DND-41 (cell line): ENCODE results near the gene CLASRP.

ENCODE experiments used
- ATAC-seq: fragments of 200-7000 bp; cut with Tn5 transposase; 3 replicates; pipeline ENCODE4 v1.9.1; 2021; ENCODE audit warnings: low read depth; ENCODE audit not compliant: insufficient read depth
- DNase-seq: peaks from one replicate; pipeline ENCODE4 v3.0.0-alpha.2; 2020
- H2AFZ ChIP-seq: 2 replicates; pipeline ENCODE4 v1.6.0; 2012; ENCODE audit warnings: low read depth, low read length
- H3K27ac ChIP-seq: 2 replicates; pipeline ENCODE4 v1.5.1; 2012; ENCODE audit warnings: low read length, inconsistent platforms
- H3K27me3 ChIP-seq: fragments of 200-600 bp; sonication (generic); 2 replicates; pipeline ENCODE4 v1.6.0; 2012; ENCODE audit warnings: low read length, mild to moderate bottlenecking, inconsistent platforms; ENCODE audit not compliant: insufficient read depth, poor library complexity
- H3K36me3 ChIP-seq: 2 replicates; pipeline ENCODE4 v1.5.1; 2012; ENCODE audit warnings: low read length, inconsistent platforms; ENCODE audit not compliant: insufficient read depth
- H3K4me1 ChIP-seq: 2 replicates; pipeline ENCODE4 v1.5.1; 2012; ENCODE audit warnings: mild to moderate bottlenecking, low read length; ENCODE audit not compliant: insufficient read depth
- H3K4me2 ChIP-seq: 2 replicates; pipeline ENCODE4 v1.6.0; 2012; ENCODE audit warnings: mild to moderate bottlenecking, moderate library complexity, low read length, inconsistent platforms; ENCODE audit not compliant: insufficient read depth
- H3K4me3 ChIP-seq, 2 experiments: fragments of 200-600 bp in 1 of 2; shearing (Covaris generic) in 1 of 2; 2 replicates each; pipeline ENCODE4 v1.5.1; 2012 to 2016; ENCODE audit warnings: inconsistent platforms in 2 of 2, low read length in 2 of 2, mild to moderate bottlenecking in 2 of 2, low read depth in 1 of 2, moderate library complexity in 1 of 2
- H3K79me2 ChIP-seq: 2 replicates; pipeline ENCODE4 v1.6.0; 2012; ENCODE audit warnings: low read length, inconsistent platforms; ENCODE audit not compliant: insufficient read depth
- H3K9ac ChIP-seq: 2 replicates; pipeline ENCODE4 v1.6.0; 2012; ENCODE audit warnings: low read depth, mild to moderate bottlenecking, inconsistent platforms, low read length, moderate library complexity
- H3K9me3 ChIP-seq: 2 replicates; pipeline ENCODE4 v1.5.1; 2012; ENCODE audit warnings: low read length, moderate library complexity, mild to moderate bottlenecking, inconsistent platforms; ENCODE audit not compliant: insufficient read depth, severe bottlenecking
- H4K20me1 ChIP-seq: 2 replicates; pipeline ENCODE4 v1.6.0; 2012; ENCODE audit warnings: low read length; ENCODE audit not compliant: insufficient read depth
- CTCF ChIP-seq: IDR thresholded peaks from 2 replicates; pipeline ENCODE4 v1.5.1; 2012; ENCODE audit warnings: borderline replicate concordance, low read length, moderate library complexity, mild to moderate bottlenecking; ENCODE audit not compliant: poor library complexity, severe bottlenecking; ENCODE audit errors: extremely low read depth
- EZH2 ChIP-seq: IDR thresholded peaks from 3 replicates; pipeline ENCODE4 v1.6.1; 2012; ENCODE audit warnings: borderline replicate concordance, low read depth, mild to moderate bottlenecking, moderate library complexity, low read length, inconsistent platforms; ENCODE audit not compliant: severe bottlenecking

Gene CLASRP

GRCh38 chr19:45107621-45108150, 68.8 kb downstream of the CLASRP start:
- Histone ChIP-seq H3K27ac (no peak overlapping the region), H3K27me3 (no peaks in the 10 kb centered on the region), H3K4me2 (no peak overlapping the region), H3K36me3 (peaks cover 8% of the 10 kb centered on the region; the same call in 1 of the 2 replicates), H3K4me3 (no peak overlapping the region), H3K79me2 (peaks cover 95% of the 10 kb centered on the region), H3K4me1 (no peaks in the 10 kb centered on the region), H3K9me3 (no peaks in the 10 kb centered on the region), H2AFZ (no peak overlapping the region), H4K20me1 (peaks cover 82% of the 10 kb centered on the region), H3K9ac (no peak overlapping the region)
- no peak for TF ChIP-seq CTCF
- no peak for TF ChIP-seq EZH2
- DNase-seq (no peak), ATAC-seq (no peak)

GRCh38 chr19:45110851-45111266, 72.0 kb downstream of the CLASRP start:
- H3K4me3 ChIP-seq, result no peak overlapping the region
- no peak for ATAC-seq
- H3K4me2 ChIP-seq, result no peak overlapping the region
- H3K36me3 ChIP-seq, result peaks cover 8% of the 10 kb centered on the region; the same call in 1 of the 2 replicates
- H3K9ac ChIP-seq, result no peak overlapping the region
- H3K27me3 ChIP-seq, result no peaks in the 10 kb centered on the region
- H3K9me3 ChIP-seq, result no peaks in the 10 kb centered on the region
- peaks cover 82% of the 10 kb centered on the region for H4K20me1 ChIP-seq
- H3K79me2 ChIP-seq, result peaks cover 94% of the 10 kb centered on the region
- H3K27ac ChIP-seq, result no peak overlapping the region
- peaks cover 10% of the 10 kb centered on the region for H3K4me1 ChIP-seq
- no peak overlapping the region for H2AFZ ChIP-seq
- no peak for DNase-seq
- TF ChIP-seq EZH2, result no peak
- no peak for TF ChIP-seq CTCF

- Histone ChIP-seq H3K27me3 (no peaks in the 10 kb centered on the region), H4K20me1 (peaks cover 86% of the 10 kb centered on the region), H3K4me1 (peaks cover 24% of the 10 kb centered on the region), H3K36me3 (peaks cover 8% of the 10 kb centered on the region; the same call in 1 of the 2 replicates), H3K9ac (no peak overlapping the region), H3K27ac (no peak overlapping the region), H3K4me2 (no peak overlapping the region), H3K4me3 (no peak overlapping the region), H3K9me3 (no peaks in the 10 kb centered on the region), H3K79me2 (peaks cover 91% of the 10 kb centered on the region), H2AFZ (no peak overlapping the region)
- DNase-seq (no peak), ATAC-seq (no peak)
- no peak for TF ChIP-seq EZH2
- TF ChIP-seq CTCF, result peak; percentile 10
Measured at GRCh38 chr19:45112111-45112827, 73.4 kb downstream of the CLASRP start.
